HG03066 (cell line): ENCODE measurements around the gene SOWAHA.
"Not testable (repeated sequence)": the region's sequence is repeated elsewhere in the genome, so short reads cannot be mapped to it uniquely, and the experiment has no call there.

Source experiments
- ATAC-seq: cut with Tn5 transposase; IDR thresholded peaks from one replicate; pipeline ENCODE4 v1.9.1; 2021; ENCODE audit warnings: low read depth; ENCODE audit not compliant: unreplicated experiment

The SOWAHA gene

GRCh38 chr5:132848270-132848669 is 35.2 kb downstream of the SOWAHA start:
- no peak for ATAC-seq

- no peak for ATAC-seq
Observed at GRCh38 chr5:132849347-132849746, 36.2 kb downstream of the SOWAHA start.

DNA sequence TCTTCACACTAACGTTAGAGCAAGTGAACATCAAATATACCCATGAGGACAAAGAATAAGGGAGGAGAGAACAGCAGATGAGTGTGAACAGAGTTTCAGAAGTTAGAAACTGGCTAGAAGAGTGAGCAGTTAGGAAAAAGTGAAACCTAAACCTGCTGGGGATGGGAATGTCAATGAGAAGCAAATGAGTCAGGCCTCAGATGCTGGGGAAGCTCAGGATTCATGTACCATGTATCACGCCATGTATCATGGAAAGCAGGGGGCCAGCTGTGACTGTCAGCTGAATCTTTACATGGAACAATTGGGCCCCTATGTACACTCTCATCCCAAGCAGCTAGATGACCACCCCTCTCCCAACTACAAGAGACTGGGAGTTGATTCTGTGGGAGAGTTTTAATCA is 37.0 kb downstream of the SOWAHA start:
- ATAC-seq, result no peak

DNA sequence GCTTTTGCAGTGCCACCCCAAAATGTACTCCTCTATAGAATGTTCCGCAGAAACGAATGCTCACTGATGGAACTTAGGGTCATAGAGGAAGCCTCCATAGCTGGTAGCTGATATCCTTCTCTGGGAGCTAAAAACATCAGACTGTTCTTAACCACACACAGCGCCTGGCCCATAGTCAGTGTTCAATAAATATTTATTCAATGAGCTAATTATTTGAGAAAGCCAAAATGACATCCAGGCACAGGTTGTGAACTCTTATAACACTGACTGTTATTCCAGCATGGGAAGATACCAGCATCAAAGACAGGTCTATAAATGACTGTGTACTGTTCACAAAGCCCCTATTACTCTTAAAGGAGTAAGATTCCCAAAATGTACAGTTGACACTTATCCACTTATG is 40.2 kb downstream of the SOWAHA start:
- no peak for ATAC-seq

DNA sequence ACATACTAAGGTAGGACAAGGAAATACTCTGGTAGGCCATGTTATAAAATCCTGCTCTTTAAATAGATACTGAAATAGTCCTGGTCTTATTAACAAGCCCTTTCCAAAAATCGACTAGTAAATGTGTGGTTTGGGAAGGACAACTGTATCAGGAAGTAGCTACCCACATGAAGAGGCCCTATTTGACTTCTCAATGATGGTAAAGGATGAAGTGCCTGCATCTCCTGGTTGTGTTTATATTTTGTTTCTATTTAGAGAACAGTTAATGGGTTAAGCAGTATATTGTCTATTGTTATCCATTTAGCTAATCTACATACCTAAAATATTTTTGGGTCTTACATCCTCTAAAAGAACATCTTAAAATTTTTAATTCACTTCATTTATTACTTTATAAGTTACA is 40.7 kb downstream of the SOWAHA start:
- ATAC-seq, result no peak

DNA sequence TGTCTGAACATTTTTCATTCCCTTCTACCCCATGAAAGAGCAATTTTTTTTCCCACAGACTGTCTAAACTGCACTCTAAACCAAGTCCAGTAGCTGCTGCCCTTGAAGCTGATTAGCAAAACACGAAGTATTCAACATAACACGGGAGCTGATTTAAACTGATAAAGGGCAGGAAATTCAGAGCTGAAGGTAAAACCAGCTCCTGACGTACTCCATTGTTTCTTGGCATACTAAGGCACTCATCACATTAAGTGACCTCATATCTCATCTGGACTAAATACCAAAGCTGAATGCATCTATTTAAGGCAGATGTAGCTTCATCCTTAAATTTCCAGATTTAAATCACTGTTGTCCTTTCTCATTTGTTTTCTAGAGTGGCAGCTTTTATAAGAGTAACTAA is 41.2 kb downstream of the SOWAHA start:
- ATAC-seq, result no peak

DNA sequence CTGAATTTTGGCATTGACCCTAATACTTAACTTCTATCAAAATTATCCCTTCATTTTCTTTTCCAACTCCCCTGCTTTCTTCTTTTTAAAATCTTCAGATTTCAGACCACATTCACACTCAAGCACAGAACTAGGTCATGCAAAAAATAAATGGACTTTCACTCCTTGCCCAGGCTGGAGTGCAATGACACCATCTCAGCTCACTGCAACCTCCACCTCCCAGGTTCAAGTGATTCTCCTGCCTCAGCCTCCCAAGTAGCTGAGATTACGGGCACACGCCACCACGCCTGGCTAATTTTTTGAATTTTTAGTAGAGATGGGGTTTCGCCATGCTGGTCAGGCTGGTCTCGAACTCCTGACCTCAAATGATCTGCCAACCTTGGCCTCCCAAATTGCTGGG is 41.9 kb downstream of the SOWAHA start:
- ATAC-seq, result not testable (repeated sequence)

DNA sequence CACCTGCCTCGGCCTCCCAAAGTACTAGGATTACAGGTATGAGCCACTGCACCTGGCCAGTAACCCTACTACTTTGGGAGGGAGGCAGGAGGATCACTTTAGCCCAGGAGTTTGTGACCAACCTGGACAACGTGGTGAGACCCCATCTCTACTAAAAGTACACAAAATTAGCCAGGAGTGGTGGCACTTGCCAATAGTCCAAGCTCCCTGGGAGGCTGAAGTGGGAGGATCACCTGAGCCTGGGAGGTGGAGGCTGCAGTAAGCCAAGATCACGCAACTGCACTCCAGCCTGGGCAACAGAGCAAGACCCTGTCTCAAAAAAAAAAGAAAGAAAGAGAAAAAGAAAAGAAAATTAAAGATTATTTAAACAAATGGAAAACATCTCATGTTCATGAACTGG is 42.9 kb downstream of the SOWAHA start:
- no peak for ATAC-seq

DNA sequence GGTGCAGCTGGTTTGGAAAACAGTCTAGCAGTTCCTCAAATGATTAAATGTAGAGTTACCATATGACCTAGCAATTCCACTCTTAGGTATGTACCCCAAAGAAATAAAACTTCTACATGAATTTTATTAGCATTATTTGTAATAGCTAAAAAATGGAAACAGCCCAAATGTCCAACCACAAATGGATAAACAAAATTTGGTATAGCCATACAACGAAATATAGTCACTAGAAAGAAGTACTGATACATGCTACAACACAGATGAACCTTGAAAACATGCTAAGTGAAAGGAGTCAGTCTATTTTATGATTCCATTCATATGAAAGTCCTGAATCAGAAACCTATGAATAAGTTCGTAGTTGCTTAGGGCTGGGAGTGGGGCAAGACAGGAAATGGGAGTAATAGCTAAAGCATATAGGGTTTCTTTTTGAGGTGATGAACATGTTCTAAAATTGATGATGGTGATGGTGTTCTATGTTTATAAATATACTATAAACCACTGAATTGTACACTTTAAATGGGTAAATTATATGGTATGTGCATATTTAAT is 46.9 kb downstream of the SOWAHA start:
- ATAC-seq, result no peak

DNA sequence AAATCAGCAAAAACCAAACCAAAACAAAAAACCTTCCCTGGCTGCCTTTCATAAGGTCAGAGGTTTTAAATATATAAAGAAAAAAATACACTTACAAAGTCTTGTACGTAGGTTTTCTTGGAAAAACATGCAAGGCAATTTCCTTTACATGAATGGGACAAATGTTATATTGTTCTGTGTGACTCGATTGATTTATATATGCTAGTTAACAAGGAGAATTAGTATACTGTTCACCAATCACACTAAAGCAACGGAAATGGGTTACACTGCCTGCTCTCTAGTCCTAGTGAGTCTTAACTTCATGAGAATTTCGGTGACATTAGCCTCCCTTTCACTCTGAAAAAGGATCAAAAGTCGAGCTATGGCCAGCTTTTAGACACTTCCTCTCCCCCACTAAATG is 47.6 kb downstream of the SOWAHA start:
- no peak for ATAC-seq

DNA sequence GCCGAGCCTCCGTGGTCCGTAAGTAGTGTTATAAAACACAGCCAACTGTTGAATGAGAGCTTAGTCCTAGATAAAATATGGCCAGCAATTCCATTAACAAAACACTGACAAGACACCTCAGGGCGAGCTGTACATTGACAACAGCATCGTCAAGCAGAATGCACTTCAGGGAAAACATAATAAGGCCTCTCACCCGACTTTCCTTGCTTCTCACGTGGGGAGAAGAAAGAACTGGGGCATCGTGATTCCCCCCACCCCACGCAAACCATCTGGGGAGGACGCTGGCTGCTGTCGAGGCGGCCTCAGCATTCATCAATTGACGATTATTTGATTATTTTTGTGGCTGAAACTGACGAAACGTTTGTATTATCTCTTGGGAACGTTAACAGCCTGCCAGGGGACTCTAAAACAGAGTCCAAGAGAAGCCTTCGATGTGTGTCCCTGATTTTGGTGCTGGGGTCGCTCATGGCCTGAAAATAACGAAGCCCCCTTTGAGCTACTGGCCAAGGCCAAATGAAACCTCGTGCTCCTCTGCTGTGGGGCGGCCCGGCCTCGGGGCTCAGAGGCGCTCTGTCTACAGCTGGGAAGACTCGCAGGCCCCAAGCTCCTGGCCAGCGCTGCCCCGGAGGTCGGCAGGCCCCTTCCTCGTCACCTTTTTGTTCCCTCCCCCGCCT is 52.7 kb downstream of the SOWAHA start:
- ATAC-seq, result peak; percentile 29
